Posterior vena cava (tissue), 2 donors: ENCODE measurements around the gene B4GALT2. TPM values are rescaled to one million over a fixed set of nuclear protein-coding genes. Genes with fewer than 3 reads are reported as not detected.

ENCODE experiments used
- DNase-seq: peaks from one replicate; pipeline ENCODE4 v3.0.0-alpha.2; 2020; ENCODE audit warnings: low spot score
- intact Hi-C, 2 donors: fragments of 100-400 bp; cut with DNase I; formaldehyde crosslinking; loops; one replicate each; pipeline versions ENCODE4 v1.14.1 to v1.14.2; 2022 to 2023
- total RNA-seq, 2 donors: library from RNA; stranded (reverse); fragmentation: NEBNext Ultra II Directional; extraction: Animal tissue kit (Norgen Biotek cat#: 25700); gene quantifications; one replicate each; pipeline ENCODE4 v1.2.1, GENCODE V29; 2021
- donor health status: DM: yes; HTN: yes; CAD: no.
- donor health status: DM: yes; HTN: yes; CAD: no.

The B4GALT2 gene
- total RNA-seq, 2 donors from 2014 or later, result 39.0 to 45.7 TPM

GRCh38 chr1:43963006-43963405 lies 16.0 kb upstream of the B4GALT2 start:
- DNase-seq, result no peak
- intact Hi-C loops, result no loop called here

DNA sequence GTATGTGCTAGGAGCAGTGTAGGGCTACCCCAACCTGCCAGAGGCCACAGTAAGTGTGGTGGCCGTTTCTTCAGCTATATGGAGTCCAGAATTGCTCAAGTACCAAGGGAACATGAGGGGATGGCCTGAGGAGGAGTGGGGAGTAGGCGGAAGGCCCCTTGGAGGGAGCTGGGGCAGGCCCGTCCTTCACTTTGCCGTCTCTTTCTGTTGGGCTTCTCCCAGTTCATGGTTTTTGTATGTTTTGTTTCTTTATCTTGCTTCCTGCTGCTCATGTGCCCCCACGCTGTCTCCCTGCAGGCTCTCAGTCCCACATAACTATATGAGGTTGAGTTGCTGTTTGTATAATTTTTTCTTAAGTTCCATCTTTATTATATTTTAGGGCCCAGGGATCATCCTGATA lies 15.1 kb upstream of the B4GALT2 start:
- intact Hi-C loops, result no loop called here
- DNase-seq, result no peak

DNA sequence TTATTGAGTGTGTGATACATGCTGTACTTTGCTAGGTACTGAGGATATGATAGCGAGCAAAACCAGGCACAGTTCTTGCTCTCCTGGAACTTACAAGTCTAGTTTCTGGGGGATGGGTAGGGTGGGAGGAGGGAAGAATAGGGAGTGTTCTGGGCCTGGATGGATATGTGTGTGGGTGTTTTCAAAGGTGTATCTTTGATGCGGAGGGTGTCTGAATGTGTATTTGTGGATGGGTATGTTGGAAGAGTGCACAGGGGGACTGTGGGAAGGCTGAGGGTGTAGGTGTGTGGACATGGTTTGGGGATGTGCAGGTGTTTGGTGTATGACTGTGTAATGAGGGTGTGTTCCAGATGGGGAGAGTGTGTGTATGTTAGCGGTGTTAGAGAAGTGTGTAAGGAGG lies 13.7 kb upstream of the B4GALT2 start:
- no peak for DNase-seq
- intact Hi-C loops, result no loop called here

GRCh38 chr1:43968348-43968948 lies 10.6 kb upstream of the B4GALT2 start:
- DNase-seq, result no peak
- intact Hi-C loops, result no loop called here

DNA sequence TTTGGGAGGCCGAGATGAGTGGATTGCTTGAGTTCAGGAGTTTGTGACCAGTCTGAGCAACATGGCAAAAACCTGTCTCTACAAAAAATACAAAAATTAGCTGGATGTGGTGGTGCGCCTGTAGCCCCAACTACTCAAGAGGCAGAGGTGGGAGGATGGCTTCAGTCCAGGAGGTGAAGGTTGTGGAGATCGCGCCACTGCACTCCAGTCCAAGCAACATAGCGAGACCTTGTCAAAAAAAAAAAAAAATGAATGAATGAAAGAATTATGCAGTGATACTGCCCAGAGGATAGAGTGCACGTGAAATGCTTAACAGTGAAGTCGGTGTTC lies 9.6 kb upstream of the B4GALT2 start:
- intact Hi-C loops, result no loop called here
- DNase-seq, result no peak

DNA sequence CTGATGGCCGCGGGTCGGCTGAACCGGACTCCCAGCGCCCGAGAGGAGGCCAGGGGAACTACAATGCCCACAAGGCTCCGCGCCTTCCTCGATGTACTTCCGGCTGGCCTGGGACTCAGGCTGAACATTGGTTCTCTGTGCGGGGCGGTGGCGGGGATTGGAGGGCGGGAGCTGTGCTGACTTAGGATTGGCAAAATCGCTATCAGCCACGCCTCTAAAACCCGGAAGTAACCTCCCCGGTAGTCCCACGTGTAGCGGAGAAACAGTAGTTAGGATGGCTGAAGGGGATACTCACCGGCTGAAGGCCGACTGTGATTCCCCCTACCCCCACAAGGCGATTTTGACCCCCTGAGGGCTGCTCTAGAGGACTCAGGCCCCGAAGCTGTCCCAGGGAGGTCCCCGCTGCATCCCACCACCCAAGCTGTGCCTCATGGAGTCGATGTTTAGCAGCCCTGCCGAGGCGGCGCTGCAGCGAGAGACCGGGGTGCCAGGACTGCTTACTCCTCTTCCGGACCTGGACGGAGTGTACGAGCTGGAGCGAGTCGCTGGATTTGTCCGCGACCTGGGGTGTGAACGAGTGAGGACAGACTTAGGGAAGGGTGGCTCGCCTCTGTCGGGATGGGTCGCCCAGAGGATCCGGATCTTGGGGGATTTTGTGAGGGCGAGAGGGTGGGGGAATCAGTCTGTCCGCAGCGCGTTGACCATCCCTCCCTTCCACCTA lies 9.1 kb upstream of the B4GALT2 start, which contains the start of gene DPH2:
TSS of gene DPH2 (plus strand) at position 265 of the 721 bp plus-strand sequence. CDS start at position 431, 166 bp downstream.
- intact Hi-C loops, result no loop called here
- peak; percentile 99 for DNase-seq

GRCh38 chr1:43970502-43970901 lies 8.5 kb upstream of the B4GALT2 start:
- DNase-seq, result no peak
- intact Hi-C loops, result no loop called here

GRCh38 chr1:43970911-43971310 lies 8.1 kb upstream of the B4GALT2 start:
- intact Hi-C loops, result no loop called here
- peak; percentile 61 for DNase-seq

DNA sequence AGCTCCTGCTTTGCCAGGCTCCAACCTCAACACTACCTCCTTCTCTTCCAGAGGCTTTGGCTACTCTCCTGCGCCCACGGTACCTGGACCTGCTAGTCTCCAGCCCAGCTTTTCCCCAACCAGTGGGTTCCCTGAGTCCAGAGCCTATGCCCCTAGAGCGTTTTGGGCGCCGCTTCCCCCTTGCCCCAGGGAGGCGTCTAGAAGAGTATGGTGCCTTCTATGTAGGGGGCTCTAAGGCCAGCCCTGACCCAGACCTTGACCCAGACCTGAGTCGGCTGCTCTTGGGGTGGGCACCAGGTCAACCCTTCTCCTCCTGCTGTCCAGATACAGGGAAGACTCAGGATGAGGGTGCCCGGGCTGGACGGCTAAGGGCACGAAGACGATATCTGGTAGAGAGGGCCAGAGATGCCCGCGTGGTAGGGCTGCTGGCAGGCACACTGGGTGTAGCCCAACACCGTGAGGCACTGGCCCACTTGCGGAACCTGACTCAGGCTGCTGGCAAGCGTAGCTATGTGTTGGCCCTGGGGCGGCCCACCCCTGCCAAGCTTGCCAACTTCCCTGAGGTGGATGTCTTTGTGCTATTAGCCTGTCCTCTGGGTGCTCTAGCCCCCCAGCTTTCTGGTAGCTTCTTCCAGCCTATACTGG lies 7.6 kb upstream of the B4GALT2 start:
- peak; percentile 76 for DNase-seq
- intact Hi-C loops, result no loop called here

DNA sequence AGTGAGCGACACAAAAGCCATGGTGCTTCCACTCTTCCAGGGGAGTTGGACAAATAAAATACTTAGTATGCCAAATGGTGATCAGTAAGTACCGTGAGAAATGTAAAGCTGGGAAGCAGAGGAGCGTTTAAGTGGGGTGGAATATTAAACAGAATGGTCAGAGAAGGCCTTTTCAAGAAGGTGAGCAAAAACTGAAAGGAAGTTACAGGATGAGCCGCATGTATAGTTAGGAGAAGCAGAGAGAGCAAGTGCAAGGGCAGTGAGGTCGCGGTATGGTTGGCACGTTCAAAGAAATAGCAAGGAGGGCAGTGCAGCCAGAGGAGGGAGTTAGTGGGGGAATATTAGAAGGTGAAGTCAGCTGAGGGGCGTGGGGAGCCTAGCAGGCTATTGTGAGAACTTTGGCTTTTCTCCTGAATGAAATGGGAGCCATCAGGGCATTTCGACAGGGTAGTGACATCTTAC lies 5.0 kb upstream of the B4GALT2 start:
- no peak for DNase-seq
- intact Hi-C loops, result no loop called here

DNA sequence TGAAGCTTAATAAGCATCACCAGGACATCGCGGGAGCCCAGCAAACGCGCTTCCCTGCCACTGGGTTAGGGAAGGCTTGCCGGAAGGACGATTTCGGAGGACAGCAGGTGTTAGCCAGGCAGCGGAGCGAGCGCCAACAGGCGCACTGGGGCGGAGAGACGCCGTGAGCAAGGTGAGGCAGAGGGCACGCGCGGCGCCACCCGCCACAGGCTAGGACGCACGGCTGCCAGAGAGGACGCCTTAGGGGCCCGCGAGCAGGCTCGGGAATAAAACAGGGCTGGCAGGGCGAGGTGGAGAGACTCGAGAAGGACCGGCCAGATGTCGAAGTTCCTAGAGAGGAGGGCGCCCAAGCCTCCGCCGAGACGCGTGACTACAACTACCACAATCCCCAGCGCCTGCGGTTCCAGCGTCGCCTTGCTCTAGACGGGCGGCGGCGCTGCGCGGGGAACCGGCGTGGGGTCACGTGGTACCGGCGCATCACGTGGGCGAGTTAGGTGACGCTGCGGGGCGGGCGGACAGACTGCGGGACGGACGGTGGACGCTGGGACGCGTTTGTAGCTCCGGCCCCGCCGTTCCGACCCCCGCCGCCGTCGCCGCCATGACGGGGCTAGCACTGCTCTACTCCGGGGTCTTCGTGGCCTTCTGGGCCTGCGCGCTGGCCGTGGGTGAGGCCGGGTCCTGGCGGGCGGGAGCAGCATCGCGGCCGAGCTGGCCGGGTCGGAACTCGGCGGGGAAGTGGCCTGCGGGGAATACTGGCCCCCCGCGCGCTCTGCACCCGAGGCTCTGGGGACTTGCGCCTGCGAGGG lies 4.4 kb upstream of the B4GALT2 start, which contains the start of gene ATP6V0B:
TSS of gene ATP6V0B (plus strand) at position 518 of the 806 bp plus-strand sequence. CDS start at position 599, 81 bp downstream.
- intact Hi-C loops, result no loop called here
- peak; percentile 99 for DNase-seq

DNA sequence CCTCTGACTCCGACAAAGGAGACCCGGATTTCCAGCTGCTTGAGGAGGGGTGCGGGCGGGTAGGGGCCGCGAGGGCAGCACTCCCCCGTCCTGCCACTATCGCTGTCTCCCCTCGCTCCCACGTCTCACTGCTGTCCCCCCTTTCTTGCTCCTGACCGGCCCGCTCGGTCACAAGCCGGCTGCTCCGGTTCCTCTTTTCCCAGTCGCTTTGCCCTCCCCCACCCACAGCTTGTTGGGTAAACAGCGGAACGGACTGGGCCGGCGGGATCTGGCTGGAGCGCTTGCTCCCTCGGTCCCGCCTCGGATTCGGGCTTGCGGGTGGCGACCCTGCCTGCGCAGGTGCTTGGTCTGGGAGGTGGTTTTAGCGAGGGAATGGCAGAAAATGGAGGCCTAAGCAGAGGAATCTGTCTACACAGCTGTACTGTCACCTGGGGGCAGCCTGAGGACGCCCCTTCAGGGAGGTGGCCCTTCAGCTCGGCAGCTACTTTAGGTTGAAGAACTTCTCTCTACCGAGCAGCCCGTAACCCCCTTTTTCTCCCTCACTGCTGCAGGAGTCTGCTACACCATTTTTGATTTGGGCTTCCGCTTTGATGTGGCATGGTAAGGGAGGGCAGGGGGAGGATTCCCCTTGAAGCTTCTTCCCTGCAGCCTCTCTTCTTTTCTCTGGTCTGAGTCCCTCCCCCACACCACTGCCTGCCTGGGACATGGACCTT lies 3.6 kb upstream of the B4GALT2 start:
- peak; percentile 93 for DNase-seq
- intact Hi-C loops, result no loop called here

DNA sequence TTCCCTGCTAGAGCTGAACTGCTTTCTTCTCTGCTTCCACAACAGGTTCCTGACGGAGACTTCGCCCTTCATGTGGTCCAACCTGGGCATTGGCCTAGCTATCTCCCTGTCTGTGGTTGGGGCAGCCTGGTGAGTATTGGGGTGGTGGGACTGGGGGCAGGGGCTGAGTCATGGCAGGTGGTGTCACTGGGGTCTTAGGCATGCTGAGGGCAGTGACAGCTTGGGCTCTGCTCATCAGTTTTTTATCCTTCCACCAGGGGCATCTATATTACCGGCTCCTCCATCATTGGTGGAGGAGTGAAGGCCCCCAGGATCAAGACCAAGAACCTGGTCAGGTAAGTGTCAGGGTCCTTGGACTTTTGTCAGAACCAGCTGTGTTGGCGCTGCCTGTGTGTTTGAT lies 3.0 kb upstream of the B4GALT2 start:
- intact Hi-C loops, result no loop called here
- no peak for DNase-seq

GRCh38 chr1:43976890-43977289 lies 2.1 kb upstream of the B4GALT2 start:
- intact Hi-C loops, result no loop called here
- DNase-seq, result no peak

DNA sequence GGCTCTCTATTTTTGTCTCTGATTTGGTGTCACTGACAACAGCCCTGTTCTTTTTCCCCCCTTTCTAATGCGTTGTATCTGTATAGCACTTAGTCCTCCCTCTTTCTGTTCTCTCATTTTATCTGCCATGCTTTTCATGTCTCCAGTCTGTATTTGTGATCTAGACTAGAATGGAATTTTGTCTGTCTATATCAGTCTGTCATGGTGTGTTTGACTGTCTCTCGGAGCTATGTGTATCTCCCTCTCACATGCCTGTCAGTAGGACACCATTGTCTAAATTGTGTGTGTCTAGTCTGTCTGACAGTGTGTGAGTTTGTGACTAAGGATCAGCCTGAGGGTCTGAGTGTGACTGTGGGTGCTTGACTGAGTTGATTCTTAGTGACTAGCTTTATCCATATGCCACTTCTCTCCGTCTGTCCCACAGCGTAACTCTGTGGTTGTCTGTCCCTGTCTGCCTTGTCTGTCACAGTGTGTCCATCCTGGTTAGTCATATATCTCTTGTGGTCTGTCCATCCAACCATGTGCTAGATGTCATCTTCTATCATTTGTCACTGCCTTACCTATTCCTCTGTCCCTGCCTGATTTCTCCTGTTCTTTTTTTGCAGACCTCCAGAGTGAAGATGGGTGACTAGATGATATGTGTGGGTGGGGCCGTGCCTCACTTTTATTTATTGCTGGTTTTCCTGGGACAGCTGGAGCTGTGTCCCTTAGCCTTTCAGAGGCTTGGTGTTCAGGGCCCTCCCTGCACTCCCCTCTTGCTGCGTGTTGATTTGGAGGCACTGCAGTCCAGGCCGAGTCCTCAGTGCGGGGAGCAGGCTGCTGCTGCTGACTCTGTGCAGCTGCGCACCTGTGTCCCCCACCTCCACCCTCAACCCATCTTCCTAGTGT lies 1.4 kb upstream of the B4GALT2 start:
- intact Hi-C loops, result no loop called here
- DNase-seq, result peak; percentile 68

GRCh38 chr1:43978264-43978550 lies 803 bp upstream of the B4GALT2 start:
- intact Hi-C loops, result no loop called here
- no peak for DNase-seq

DNA sequence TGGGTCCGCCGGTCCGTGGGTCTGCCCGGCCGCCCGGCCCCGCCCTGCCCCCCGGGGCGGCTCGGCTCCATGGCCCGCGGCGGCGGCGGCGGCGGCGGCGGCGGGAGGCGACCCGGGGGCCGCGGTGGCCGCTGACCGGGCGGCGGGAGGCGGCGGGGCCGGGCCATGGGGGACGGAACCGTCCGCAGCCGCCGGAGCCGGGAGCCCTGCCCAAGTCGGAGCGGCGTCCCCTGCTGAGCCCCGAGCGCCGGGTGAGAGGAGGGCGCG lies 184 bp downstream of the B4GALT2 start:
- intact Hi-C loops, result no loop called here
- no peak for DNase-seq

DNA sequence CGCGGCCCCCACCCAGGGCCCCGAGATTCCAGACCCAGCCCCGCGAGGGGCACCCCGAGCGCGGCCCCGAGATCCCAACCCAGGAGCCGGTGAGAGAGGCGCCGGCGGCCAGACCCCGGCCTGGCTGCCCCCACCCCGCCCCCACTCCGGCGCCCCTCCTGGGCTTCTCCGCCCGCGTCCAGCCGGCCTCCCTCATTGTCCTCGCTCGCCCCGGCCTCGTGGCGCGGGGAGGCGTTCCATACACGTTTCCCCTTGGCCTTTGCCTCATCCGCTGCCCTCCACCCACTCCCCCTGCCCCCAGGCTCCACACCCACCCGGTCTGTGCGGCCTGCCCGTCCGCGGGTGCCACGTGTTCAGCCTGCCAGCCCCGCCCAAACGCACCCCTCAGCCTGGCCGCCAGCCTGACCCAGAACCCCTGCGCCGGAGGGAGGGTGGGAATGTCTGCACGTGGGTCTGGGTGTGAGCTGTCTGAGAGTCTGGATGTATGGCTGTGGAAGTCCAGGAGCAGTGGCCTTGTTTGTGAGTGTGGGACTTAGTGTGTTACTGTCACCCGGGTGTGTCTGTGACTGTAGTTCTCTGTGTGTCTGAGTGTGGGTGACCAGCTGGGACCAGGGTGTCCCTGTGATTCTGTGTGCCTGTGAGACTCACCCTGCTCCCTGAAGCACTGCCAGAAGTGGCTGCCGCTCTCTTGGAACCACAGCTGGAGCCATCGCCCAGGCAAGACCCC lies 681 bp downstream of the B4GALT2 start:
- no peak for DNase-seq
- intact Hi-C loops, result no loop called here
